NB4 (cell line): ENCODE results near the gene KRTAP13-4.

ENCODE experiments used
- DNase-seq: peaks from one replicate; pipeline ENCODE4 v3.0.0; 2010; ENCODE audit warnings: low read depth
- H3K4me3 ChIP-seq: one replicate; pipeline ENCODE4 v1.5.1; 2011; ENCODE audit warnings: mild to moderate bottlenecking, low read depth, low read length, moderate library complexity
- MYC ChIP-seq: IDR thresholded peaks from 2 replicates; pipeline ENCODE4 v1.6.1; 2011; ENCODE audit warnings: low read depth, low read length
- POLR2A ChIP-seq: IDR thresholded peaks from 2 replicates; pipeline ENCODE4 v1.6.1; 2011; ENCODE audit warnings: mild to moderate bottlenecking; ENCODE audit not compliant: insufficient read length; ENCODE audit errors: extremely low read depth
- TF ChIP-seq, protein P1 (sequence below): IDR thresholded peaks from one replicate; pipeline ENCODE4 v1.5.1; 2012; ENCODE audit warnings: low read depth, low read length
- TF ChIP-seq, protein P2 (sequence below): IDR thresholded peaks from 2 replicates; pipeline ENCODE4 v1.6.1; 2011; ENCODE audit warnings: low read depth, low read length

KRTAP13-4 gene

DNA sequence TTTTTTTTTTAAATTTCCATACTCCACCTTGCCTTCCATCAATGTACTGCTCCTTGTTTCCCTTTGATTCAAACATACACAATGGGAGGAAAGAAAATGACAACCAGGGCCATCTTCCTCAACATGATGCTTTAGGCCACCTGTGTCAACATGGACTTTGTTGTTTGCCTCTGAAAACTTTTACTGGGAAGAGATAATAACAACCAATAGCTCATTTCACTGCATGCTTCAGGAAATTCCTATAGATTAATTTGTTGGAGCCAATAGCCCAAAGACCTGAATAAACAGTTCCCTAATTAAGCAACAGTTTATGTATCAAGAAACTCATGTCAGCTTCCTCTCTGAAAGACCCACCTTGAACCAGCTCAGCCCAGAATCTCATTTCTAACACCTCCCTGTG lies 13.2 kb downstream of the KRTAP13-4 start:
- TF ChIP-seq, protein P1, sequence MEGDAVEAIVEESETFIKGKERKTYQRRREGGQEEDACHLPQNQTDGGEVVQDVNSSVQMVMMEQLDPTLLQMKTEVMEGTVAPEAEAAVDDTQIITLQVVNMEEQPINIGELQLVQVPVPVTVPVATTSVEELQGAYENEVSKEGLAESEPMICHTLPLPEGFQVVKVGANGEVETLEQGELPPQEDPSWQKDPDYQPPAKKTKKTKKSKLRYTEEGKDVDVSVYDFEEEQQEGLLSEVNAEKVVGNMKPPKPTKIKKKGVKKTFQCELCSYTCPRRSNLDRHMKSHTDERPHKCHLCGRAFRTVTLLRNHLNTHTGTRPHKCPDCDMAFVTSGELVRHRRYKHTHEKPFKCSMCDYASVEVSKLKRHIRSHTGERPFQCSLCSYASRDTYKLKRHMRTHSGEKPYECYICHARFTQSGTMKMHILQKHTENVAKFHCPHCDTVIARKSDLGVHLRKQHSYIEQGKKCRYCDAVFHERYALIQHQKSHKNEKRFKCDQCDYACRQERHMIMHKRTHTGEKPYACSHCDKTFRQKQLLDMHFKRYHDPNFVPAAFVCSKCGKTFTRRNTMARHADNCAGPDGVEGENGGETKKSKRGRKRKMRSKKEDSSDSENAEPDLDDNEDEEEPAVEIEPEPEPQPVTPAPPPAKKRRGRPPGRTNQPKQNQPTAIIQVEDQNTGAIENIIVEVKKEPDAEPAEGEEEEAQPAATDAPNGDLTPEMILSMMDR = no peak
- no peak for TF ChIP-seq MYC
- TF ChIP-seq, protein P2, sequence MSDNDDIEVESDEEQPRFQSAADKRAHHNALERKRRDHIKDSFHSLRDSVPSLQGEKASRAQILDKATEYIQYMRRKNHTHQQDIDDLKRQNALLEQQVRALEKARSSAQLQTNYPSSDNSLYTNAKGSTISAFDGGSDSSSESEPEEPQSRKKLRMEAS = no peak
- no peak for TF ChIP-seq POLR2A
- no peak overlapping the region for H3K4me3 ChIP-seq
- no peak for DNase-seq

DNA sequence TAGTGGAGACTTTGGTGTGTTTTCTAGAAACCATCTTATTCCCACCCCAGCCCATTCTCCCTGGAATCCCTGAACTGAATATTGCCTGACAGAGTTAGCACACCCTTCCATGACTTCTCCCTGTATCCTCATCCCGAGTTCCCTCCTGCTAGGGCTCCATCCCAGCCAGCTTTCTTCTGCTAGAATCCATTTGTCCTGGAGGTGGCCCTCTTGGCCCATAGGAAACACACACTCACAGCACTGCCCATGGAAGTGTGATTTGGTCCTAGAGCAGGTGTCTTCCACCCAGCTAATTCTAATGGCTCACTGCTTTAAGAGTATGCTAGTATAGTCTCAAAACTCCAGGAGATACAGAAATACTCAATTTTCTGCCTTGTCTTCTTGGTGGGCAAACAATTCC lies 14.2 kb downstream of the KRTAP13-4 start:
- TF ChIP-seq, protein P2 = no peak
- TF ChIP-seq, protein P1 = no peak
- TF ChIP-seq MYC (no peak), POLR2A (no peak)
- no peak for DNase-seq
- H3K4me3 ChIP-seq = no peak overlapping the region

DNA sequence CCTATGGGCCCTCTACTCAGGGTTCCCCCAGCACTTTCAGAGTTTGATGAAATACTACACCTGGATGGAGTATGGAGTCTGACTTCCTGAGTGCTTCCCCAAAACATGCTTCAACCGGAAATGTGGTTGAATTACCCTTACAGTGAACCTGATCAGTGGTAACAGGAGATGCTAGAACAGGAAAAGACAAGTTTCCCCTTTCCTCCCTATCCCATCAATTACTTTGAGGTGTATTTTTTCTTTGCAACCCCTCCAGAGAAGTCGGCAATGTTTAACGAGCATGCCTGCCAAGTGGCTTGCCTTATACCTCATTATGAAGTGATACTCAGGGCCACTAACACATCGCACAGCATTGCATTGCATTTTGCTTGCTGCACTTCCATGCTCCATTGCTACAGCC lies 17.0 kb downstream of the KRTAP13-4 start:
- DNase-seq = no peak
- TF ChIP-seq MYC = no peak
- TF ChIP-seq POLR2A = no peak
- TF ChIP-seq, protein P2 = no peak
- TF ChIP-seq, protein P1 = no peak
- H3K4me3 ChIP-seq = no peak overlapping the region

DNA sequence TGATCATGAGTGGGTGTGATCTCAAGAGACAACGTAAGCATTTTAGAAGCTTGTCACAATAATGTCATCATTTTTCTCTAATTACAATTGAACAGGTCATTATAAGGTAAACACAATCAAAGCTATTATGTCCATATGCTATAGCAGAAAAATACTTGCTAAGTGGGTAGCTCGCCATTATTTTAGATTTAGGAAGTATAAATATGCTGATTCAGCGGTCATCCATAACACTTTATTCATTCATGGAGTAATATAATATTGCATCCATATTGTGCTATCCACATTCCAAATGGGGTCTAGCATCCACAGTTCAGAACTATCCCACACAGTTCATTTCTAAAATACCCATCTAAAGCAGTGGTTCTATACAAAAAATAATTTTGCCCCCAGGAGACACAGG lies 18.5 kb downstream of the KRTAP13-4 start:
- TF ChIP-seq MYC (no peak), POLR2A (no peak)
- TF ChIP-seq, protein P2 = no peak
- TF ChIP-seq, protein P1 = no peak
- H3K4me3 ChIP-seq = no peak overlapping the region
- DNase-seq = no peak

DNA sequence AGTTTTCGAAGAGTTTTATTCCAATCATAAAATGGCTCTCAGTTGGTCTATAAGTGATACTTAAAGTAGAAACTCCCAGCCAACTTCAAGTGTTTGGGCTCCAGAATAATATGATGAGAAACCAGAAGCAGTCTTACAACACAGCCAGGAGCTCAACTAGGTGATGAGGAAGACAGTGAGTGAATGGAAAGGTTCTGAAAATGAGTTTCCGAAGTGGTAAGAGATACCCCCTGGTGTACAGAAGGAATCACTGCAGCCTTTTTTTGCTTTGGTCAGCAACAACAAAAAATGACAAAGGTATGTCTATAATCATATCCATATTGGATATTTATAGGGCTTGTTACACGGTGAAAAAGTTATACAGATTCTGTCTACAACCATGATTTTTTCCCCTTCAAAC lies 33.7 kb downstream of the KRTAP13-4 start:
- no peak overlapping the region for H3K4me3 ChIP-seq
- peak; percentile 25 for DNase-seq
- no peak for TF ChIP-seq MYC
- TF ChIP-seq, protein P1 = peak; percentile 58
- TF ChIP-seq, protein P2 = no peak

DNA sequence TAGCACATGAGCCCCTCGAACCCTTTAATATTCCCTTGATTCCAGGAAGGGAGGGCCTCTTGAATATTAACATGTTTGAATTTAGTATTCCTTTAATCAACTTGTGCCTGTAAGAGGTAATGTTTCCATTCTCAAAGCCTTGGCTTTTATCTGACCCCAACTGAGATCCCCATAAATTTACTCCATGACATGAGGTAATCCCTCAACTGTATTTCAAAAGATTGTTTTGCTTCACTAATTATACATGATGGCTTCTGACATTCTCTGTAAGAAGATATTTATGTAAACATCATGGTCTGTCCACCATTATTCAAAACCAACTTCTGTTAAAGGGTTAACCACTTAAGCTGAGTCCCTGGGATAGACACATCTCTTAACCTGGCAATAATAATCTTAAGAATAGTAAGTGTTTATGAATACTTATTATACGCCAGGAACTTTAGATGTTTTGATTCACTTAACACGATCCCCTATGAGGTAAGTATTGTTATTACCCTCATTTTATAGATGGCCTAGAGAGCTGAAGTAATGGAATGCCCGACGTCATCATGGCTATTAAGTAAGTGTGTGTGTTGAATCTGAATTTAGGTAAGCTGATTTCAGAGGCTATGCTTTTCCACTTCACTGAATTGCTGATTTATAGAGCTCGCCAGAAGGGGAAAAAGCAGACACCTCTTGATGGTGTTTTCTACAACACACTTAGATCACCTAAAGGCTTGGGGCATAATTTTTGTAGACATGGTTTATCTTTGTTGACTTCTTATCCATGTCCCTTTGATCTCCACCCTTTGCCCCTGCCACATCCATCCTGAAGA lies 39.1 kb downstream of the KRTAP13-4 start:
- no peak overlapping the region for H3K4me3 ChIP-seq
- TF ChIP-seq MYC (no peak), POLR2A (no peak)
- TF ChIP-seq, protein P2 = no peak
- TF ChIP-seq, protein P1 = no peak
- no peak for DNase-seq
